PFSK-1 (cell line): ENCODE results near the gene TMEM255B.

Experiments used
- POLR2AphosphoS5 ChIP-seq: IDR thresholded peaks from 2 replicates; pipeline ENCODE4 v1.6.1; 2012; ENCODE audit warnings: low read depth, mild to moderate bottlenecking, control low read depth, low read length, moderate library complexity
- TAF1 ChIP-seq: IDR thresholded peaks from 2 replicates; pipeline ENCODE4 v1.6.1; 2012; ENCODE audit warnings: low read length, control low read depth, borderline replicate concordance; ENCODE audit not compliant: insufficient read depth

DNA sequence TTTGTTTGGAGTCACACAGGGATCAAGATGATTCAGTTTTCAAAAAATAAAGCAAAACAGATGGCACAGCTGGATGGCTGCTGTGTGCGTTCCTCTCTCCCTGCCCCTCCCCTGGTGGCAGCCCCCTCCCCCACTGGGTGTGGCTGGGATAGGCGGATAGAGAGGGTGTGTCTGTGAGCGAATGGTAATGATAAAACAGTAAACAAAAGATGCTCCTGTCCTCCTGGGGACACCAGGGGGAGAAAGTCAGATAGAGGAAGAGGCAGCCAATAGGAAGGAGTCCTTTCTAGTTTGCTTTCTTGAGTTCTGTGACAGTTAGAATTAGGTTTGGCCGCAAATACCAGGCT lies 6.5 kb downstream of the TMEM255B start:
- TF ChIP-seq TAF1 (no peak), POLR2AphosphoS5 (no peak)
